Esophagus squamous epithelium (tissue), 5 donors: ENCODE measurements around the gene PPM1L. TPM values are rescaled to one million over a fixed set of nuclear protein-coding genes. Genes with fewer than 3 reads are reported as not detected.

Experiments used
- DNase-seq: peaks from one replicate; lab custom pipeline; 2025; lab: John Stamatoyannopoulos, UW
- H3K27ac ChIP-seq, 4 donors: fragments of 200-600 bp; sonication (generic); one replicate each; pipeline ENCODE4 v1.5.1; 2016 to 2019; ENCODE audit warnings: mild to moderate bottlenecking in 1 of 4
- H3K27me3 ChIP-seq, 4 donors: fragments of 200-600 bp; sonication (generic); 1 replicate in 3 of 4; 2 replicates in 1 of 4; pipeline versions ENCODE4 v1.5.1 to v1.6.0; 2017 to 2021; ENCODE audit warnings: antibody characterized with exemption in 1 of 4
- H3K36me3 ChIP-seq, 3 donors: fragments of 200-600 bp; sonication (generic); one replicate each; pipeline ENCODE4 v1.5.1; 2016 to 2019
- H3K4me1 ChIP-seq, 3 donors: fragments of 200-600 bp; sonication (generic); one replicate each; pipeline ENCODE4 v1.5.1; 2017 to 2019
- H3K4me3 ChIP-seq, 4 donors: fragments of 200-600 bp; sonication (generic); 1 replicate in 3 of 4; 2 replicates in 1 of 4; pipeline ENCODE4 v1.5.1; 2016 to 2019; ENCODE audit warnings: mild to moderate bottlenecking in 2 of 4, moderate library complexity in 1 of 4
- H3K9me3 ChIP-seq, 3 donors: fragments of 200-600 bp; sonication (generic); one replicate each; pipeline ENCODE4 v1.5.1; 2016 to 2019
- CTCF ChIP-seq, 6 experiments: fragments of 450-650 bp in 4 of 6; fragments of 200-600 bp in 2 of 6; sonication (generic) in 2 of 6; IDR thresholded peaks; one replicate each; pipeline ENCODE4 v1.5.1; 2016 to 2019; ENCODE audit warnings: antibody characterized with exemption in 6 of 6, mild to moderate bottlenecking in 4 of 6, moderate library complexity in 4 of 6
- POLR2A ChIP-seq, 4 donors: fragments of 450-650 bp; IDR thresholded peaks; one replicate each; pipeline ENCODE4 v1.6.1; 2017; ENCODE audit warnings: antibody characterized with exemption in 4 of 4, mild to moderate bottlenecking in 4 of 4, moderate library complexity in 3 of 4
- WGBS, 2 donors: methylation state at CpG; one replicate each; pipeline ENCODE4 v1.1.5; 2018; 5-methylcytosine and 5-hydroxymethylcytosine counted together
- intact Hi-C: fragments of 100-400 bp; cut with DNase I; formaldehyde crosslinking; loops from one replicate; pipeline ENCODE4 v1.15.0; 2022
- total RNA-seq, 4 donors: library from RNA; depleted of rRNA; stranded (reverse); fragments of >200 nt; gene quantifications; one replicate each; pipeline ENCODE4 v1.1.0, GENCODE V29; 2016
- donor health status: DM: yes; HTN: yes; CAD: no.

PPM1L gene
- total RNA-seq, 4 donors from 2014 or later = 9.1 to 18.1 (median 12.1) TPM

- Histone ChIP-seq H3K4me3 (no peak overlapping the region), H3K27ac (no peak overlapping the region), H3K36me3 (no peaks in the 10 kb centered on the region), H3K27me3 (no peaks in the 10 kb centered on the region), H3K4me1 (no peaks in the 10 kb centered on the region), H3K9me3 (no peaks in the 10 kb centered on the region)
- no peak for TF ChIP-seq POLR2A (IDR thresholded peaks at IDR 0.05)
- intact Hi-C loops = no loop called here
- no peak for DNase-seq
Observed at GRCh38 chr3:160931474-160931873, 175.4 kb downstream of the PPM1L start.

- H3K27ac ChIP-seq = no peak overlapping the region
- no peaks in the 10 kb centered on the region for H3K4me1 ChIP-seq
- no peak for DNase-seq
- no peaks in the 10 kb centered on the region for H3K27me3 ChIP-seq
- intact Hi-C loops = no loop called here
- 82% methylated on average over 6 of the region's 6 CpGs for WGBS, 2 donors
- no peaks in the 10 kb centered on the region for H3K36me3 ChIP-seq
- no peak overlapping the region for H3K4me3 ChIP-seq
- no peak for TF ChIP-seq CTCF (IDR thresholded peaks at IDR 0.05)
- no peak for TF ChIP-seq POLR2A (IDR thresholded peaks at IDR 0.05)
- H3K9me3 ChIP-seq = no peaks in the 10 kb centered on the region
Observed at GRCh38 chr3:160935413-160936095, 179.5 kb downstream of the PPM1L start.

- no peaks in the 10 kb centered on the region for H3K9me3 ChIP-seq
- H3K27me3 ChIP-seq = no peaks in the 10 kb centered on the region
- 30 to 32% methylated on average over 5 of the region's 5 CpGs for WGBS, 2 donors
- H3K4me3 ChIP-seq = no peak overlapping the region
- H3K4me1 ChIP-seq = peaks cover 0 to 7% (median 0%) of the 10 kb centered on the region in 3 donors
- DNase-seq = no peak
- no peaks in the 10 kb centered on the region for H3K36me3 ChIP-seq
- H3K27ac ChIP-seq = no peak overlapping the region
- TF ChIP-seq CTCF (IDR thresholded peaks at IDR 0.05) = peak; percentile 66 to 90 (median 84)
- no peak for TF ChIP-seq POLR2A (IDR thresholded peaks at IDR 0.05)
- intact Hi-C loops = loop anchor here (5.0 kb wide), 1 partner anchor 235 kb away; no protein-coding TSS in a partner anchor
Observed at GRCh38 chr3:160941885-160942494, 186.0 kb downstream of the PPM1L start.

- H3K4me1 ChIP-seq = peaks cover 0 to 7% (median 0%) of the 10 kb centered on the region in 3 donors
- no peak for TF ChIP-seq CTCF (IDR thresholded peaks at IDR 0.05)
- H3K27ac ChIP-seq = no peak overlapping the region
- no peaks in the 10 kb centered on the region for H3K9me3 ChIP-seq
- intact Hi-C loops = loop anchor here (5.0 kb wide), 1 partner anchor 237 kb away; no protein-coding TSS in a partner anchor
- H3K36me3 ChIP-seq = no peaks in the 10 kb centered on the region
- WGBS, 2 donors = 79 to 92% methylated on average over 1 of the region's 1 CpG
- H3K27me3 ChIP-seq = no peaks in the 10 kb centered on the region
- H3K4me3 ChIP-seq = no peak overlapping the region
- no peak for DNase-seq
Observed at GRCh38 chr3:160943996-160944395, 188.0 kb downstream of the PPM1L start.

- Histone ChIP-seq H3K36me3 (no peaks in the 10 kb centered on the region), H3K9me3 (no peaks in the 10 kb centered on the region), H3K4me3 (no peak overlapping the region), H3K4me1 (peaks cover 0 to 7% (median 0%) of the 10 kb centered on the region in 3 donors), H3K27ac (no peak overlapping the region), H3K27me3 (no peaks in the 10 kb centered on the region)
- DNase-seq = no peak
- TF ChIP-seq CTCF (IDR thresholded peaks at IDR 0.05) = no peak
- WGBS, 2 donors = 79 to 92% methylated on average over 2 of the region's 2 CpGs
- intact Hi-C loops = no loop called here
Observed at GRCh38 chr3:160945336-160945735, 189.3 kb downstream of the PPM1L start.
